K562 (cell line): ENCODE measurements around the gene COL4A1. TPM values are rescaled to one million over a fixed set of nuclear protein-coding genes. Genes with fewer than 3 reads are reported as not detected.

Experiments used
- ATAC-seq: fragments of 200-7000 bp; cut with Tn5 transposase; 3 replicates; pipeline ENCODE4 v1.9.1; 2020; ENCODE audit warnings: moderate library complexity
- BruUV-seq: library from RNA; stranded (reverse); fragments of 400-500 nt; replicated peaks from 2 replicates; lab custom pipeline; 2021; lab: Mats Ljungman, UMichigan
- CTCF ChIA-PET: fragments of 300-600 bp; formaldehyde crosslinking; extraction: SDS; loops from one replicate; lab custom pipeline; 2021; ENCODE audit warnings: low intra/inter-chr PET ratio; lab: Yijun Ruan, JAX
- POLR2A ChIA-PET: fragments of 300-600, 350-650 bp; sonication (Branson Sonifier 250); formaldehyde crosslinking; extraction: SDS; loops from one replicate; lab custom pipeline; 2021; ENCODE audit warnings: antibody characterized with exemption, inconsistent platforms; lab: Yijun Ruan, JAX
- DNase-seq, 4 experiments: peaks; one replicate each; pipeline versions ENCODE4 v3.0.0 to v3.0.0-alpha.2; 2011 to 2018; ENCODE audit warnings: low spot score in 3 of 4, mixed read lengths in 3 of 4; ENCODE audit errors: extremely low read depth in 1 of 4
- FAIRE-seq: peaks from 2 replicates; lab custom pipeline; 2011; peaks lifted over from hg19 to GRCh38; lab: Jason Lieb, UNC
- H2AFZ ChIP-seq: 2 replicates; pipeline ENCODE4 v1.6.0; 2011; ENCODE audit warnings: low read depth, low read length, control low read depth, inconsistent platforms
- H3K27ac ChIP-seq: fragments of 200-600 bp; 3 replicates; pipeline ENCODE4 v1.8.0; 2011; ENCODE audit warnings: low read depth, mild to moderate bottlenecking, control low read depth, inconsistent platforms, low read length, moderate library complexity, mixed read lengths; ENCODE audit errors: extremely low read depth
- H3K27me3 ChIP-seq, 2 experiments: fragments of 300-600 bp in 1 of 2; 2 replicates in 1 of 2; 3 replicates in 1 of 2; pipeline versions ENCODE4 v1.6.0 to v1.8.0; 2011; ENCODE audit warnings: inconsistent platforms in 2 of 2, low read length in 2 of 2, mild to moderate bottlenecking in 1 of 2, mixed read lengths in 1 of 2, moderate library complexity in 1 of 2; ENCODE audit not compliant: control insufficient read depth in 2 of 2, insufficient read depth in 2 of 2
- H3K36me3 ChIP-seq: fragments of 300-600 bp; 3 replicates; pipeline ENCODE4 v1.8.0; 2011; ENCODE audit warnings: mild to moderate bottlenecking, low read length, inconsistent platforms; ENCODE audit not compliant: control insufficient read depth, insufficient read depth
- H3K4me1 ChIP-seq, 2 experiments: fragments of 200-600 bp in 1 of 2; replicated peaks in 1 of 2; 2 replicates in 1 of 2; 3 replicates in 1 of 2; pipeline versions ENCODE4 v1.5.1 to v1.8.0; 2011; ENCODE audit warnings: inconsistent platforms in 2 of 2, low read length in 2 of 2, mild to moderate bottlenecking in 1 of 2, mixed read lengths in 1 of 2, moderate library complexity in 1 of 2; ENCODE audit not compliant: control insufficient read depth in 2 of 2, insufficient read depth in 2 of 2
- H3K4me2 ChIP-seq: 2 replicates; pipeline ENCODE4 v1.6.1; 2011; ENCODE audit warnings: low read length, control low read depth, inconsistent platforms, mixed read lengths; ENCODE audit not compliant: insufficient read depth
- H3K4me3 ChIP-seq: fragments of 200-600 bp; sonication (generic), shearing (Covaris generic); 2 replicates; pipeline ENCODE4 v1.5.1; 2016; ENCODE audit warnings: control low read depth, inconsistent platforms
- H3K79me2 ChIP-seq: fragments of 200-600 bp; 3 replicates; pipeline ENCODE4 v1.8.0; 2011; ENCODE audit warnings: low read length, inconsistent platforms; ENCODE audit not compliant: control insufficient read depth, insufficient read depth
- H3K9ac ChIP-seq, 2 experiments: 2 replicates each; pipeline versions ENCODE4 v1.6.0 to v1.6.1; 2011; ENCODE audit warnings: low read depth in 2 of 2, low read length in 2 of 2, control low read depth in 1 of 2, inconsistent platforms in 1 of 2, mild to moderate bottlenecking in 1 of 2, mixed read lengths in 1 of 2; ENCODE audit not compliant: insufficient read depth in 1 of 2
- H3K9me1 ChIP-seq: one replicate; pipeline ENCODE4 v1.6.0; 2011; ENCODE audit warnings: inconsistent platforms, mild to moderate bottlenecking, low read length, moderate library complexity; ENCODE audit not compliant: control insufficient read depth, insufficient read depth
- H3K9me3 ChIP-seq: replicated peaks from 2 replicates; pipeline ENCODE4 v1.5.1; 2011; ENCODE audit warnings: low read depth, low read length, inconsistent platforms; ENCODE audit not compliant: control insufficient read depth, insufficient read depth
- H4K20me1 ChIP-seq: replicated peaks from 2 replicates; pipeline ENCODE4 v1.6.1; 2011; ENCODE audit warnings: low read length, inconsistent platforms, mixed read lengths; ENCODE audit not compliant: control insufficient read depth, insufficient read depth
- ARHGAP35 ChIP-seq: fragments of 450-650 bp; IDR thresholded peaks from 2 replicates; pipeline ENCODE4 v1.6.1; 2018; ENCODE audit not compliant: partially characterized antibody
- CBFB ChIP-seq: sonication (generic); formaldehyde crosslinking; IDR thresholded peaks from 2 replicates; pipeline ENCODE4 v1.4.0; 2020; ENCODE audit warnings: mild to moderate bottlenecking, missing genetic modification reagents
- HMG20B ChIP-seq: fragments of 250-450 bp; sonication (Bioruptor Pico); IDR thresholded peaks from 2 replicates; pipeline ENCODE4 v1.5.0; 2021; ENCODE audit warnings: mild to moderate bottlenecking
- MCM5 ChIP-seq: fragments of 450-650 bp; IDR thresholded peaks from 2 replicates; pipeline ENCODE4 v1.6.1; 2016; ENCODE audit warnings: low read depth
- NFRKB ChIP-seq: fragments of 450-650 bp; IDR thresholded peaks from 2 replicates; pipeline ENCODE4 v1.6.1; 2016; ENCODE audit warnings: low read depth
- NKRF ChIP-seq: fragments of 450-650 bp; IDR thresholded peaks from 2 replicates; pipeline ENCODE4 v1.6.1; 2016; ENCODE audit warnings: borderline replicate concordance
- PHB2 ChIP-seq: fragments of 450-650 bp; IDR thresholded peaks from 2 replicates; pipeline ENCODE4 v1.6.1; 2017; ENCODE audit warnings: low read depth
- PHTF2 ChIP-seq: fragments of 250-450 bp; sonication (Bioruptor Pico); IDR thresholded peaks from 2 replicates; pipeline ENCODE4 v1.5.0; 2021; ENCODE audit warnings: mild to moderate bottlenecking
- SP1 ChIP-seq: sonication (generic); formaldehyde crosslinking; IDR thresholded peaks from 2 replicates; pipeline ENCODE4 v1.8.1; 2022; ENCODE audit warnings: mild to moderate bottlenecking, missing genetic modification reagents
- TCF7 ChIP-seq: sonication (generic); IDR thresholded peaks from 2 replicates; pipeline ENCODE4 v1.6.1; 2016; ENCODE audit warnings: antibody characterized with exemption, borderline replicate concordance
- U2AF1 ChIP-seq: fragments of 200-400 bp; formaldehyde crosslinking; optimal IDR thresholded peaks from 2 replicates; pipeline ENCODE3; 2017; ENCODE audit warnings: mild to moderate bottlenecking, low read depth, low read length, moderate library complexity
- ZNF146 ChIP-seq: IDR thresholded peaks from one replicate; pipeline ENCODE4 v1.6.1; 2018; ENCODE audit warnings: missing compliant biosample characterization; ENCODE audit not compliant: unreplicated experiment
- ZNF239 ChIP-seq: fragments of 250-450 bp; sonication (Bioruptor Pico); IDR thresholded peaks from 2 replicates; pipeline ENCODE4 v1.4.0; 2020; ENCODE audit warnings: mild to moderate bottlenecking
- ZNF778 ChIP-seq: fragments of 450-650 bp; formaldehyde crosslinking; IDR thresholded peaks from 2 replicates; pipeline ENCODE4 v1.4.0; 2020; ENCODE audit warnings: mild to moderate bottlenecking, moderate library complexity
- ZZZ3 ChIP-seq: fragments of 450-650 bp; IDR thresholded peaks from 2 replicates; pipeline ENCODE4 v1.6.1; 2016; ENCODE audit warnings: antibody characterized with exemption, mild to moderate bottlenecking, moderate library complexity
- WGBS: fragments of 100-300 bp; shearing (Covaris generic); methylation state at CpG from one replicate; pipeline ENCODE4 v1.1.6; 2016; ENCODE audit warnings: low coverage, mixed read lengths; ENCODE audit not compliant: insufficient coverage; ENCODE audit errors: missing lambda C conversion rate; 5-methylcytosine and 5-hydroxymethylcytosine counted together
- in situ Hi-C: fragments of 300-500 bp; cut with MboI; formaldehyde crosslinking; loops from 4 replicates; pipeline ENCODE4 v1.15.0; 2018; ENCODE audit warnings: inconsistent platforms, mixed read lengths
- intact Hi-C: fragments of 100-400 bp; cut with micrococcal nuclease; formaldehyde crosslinking; loops from 2 replicates; pipeline ENCODE4 v1.14.2; 2022
- polyA plus RNA-seq, 8 experiments: library from polyadenylated mRNA; depleted of rRNA in 4 of 8; stranded (reverse) in 5 of 8; unstranded in 3 of 8; fragments of >200 nt; fragmentation: Nextera tagmentation in 2 of 8; fragmentation: Illumina TruSeq in 1 of 8; extraction: Ambion mirVana in 2 of 8; extraction: Trizol in 1 of 8; gene quantifications; 2 replicates each; pipeline versions ENCODE4 v1.2.1 to v1.2.3, GENCODE V29; 2011 to 2014; ENCODE audit warnings: inconsistent platforms in 1 of 8, missing spikeins in 1 of 8
- total RNA-seq, 7 experiments: library from RNA; depleted of rRNA in 6 of 7; stranded (reverse); fragments of >200 nt in 6 of 7; fragmentation: Illumina TruSeq in 2 of 7; extraction: Trizol in 2 of 7; gene quantifications; 2 replicates each; pipeline versions ENCODE4 v1.2.1 to v1.2.3, GENCODE V29; 2011 to 2021; ENCODE audit warnings: low replicate concordance in 1 of 7
- TF ChIP-seq, protein P1 (sequence below), 2 experiments: fragments of 450-650 bp; IDR thresholded peaks; 2 replicates each; pipeline ENCODE4 v1.6.1; 2016

The COL4A1 gene
- total and polyA plus RNA-seq, 9 of the 15 experiments (the other 6 are each of a cell fraction or from before 2014, with no cell fraction given), result 0.35 TPM; not detected in 8

DNA sequence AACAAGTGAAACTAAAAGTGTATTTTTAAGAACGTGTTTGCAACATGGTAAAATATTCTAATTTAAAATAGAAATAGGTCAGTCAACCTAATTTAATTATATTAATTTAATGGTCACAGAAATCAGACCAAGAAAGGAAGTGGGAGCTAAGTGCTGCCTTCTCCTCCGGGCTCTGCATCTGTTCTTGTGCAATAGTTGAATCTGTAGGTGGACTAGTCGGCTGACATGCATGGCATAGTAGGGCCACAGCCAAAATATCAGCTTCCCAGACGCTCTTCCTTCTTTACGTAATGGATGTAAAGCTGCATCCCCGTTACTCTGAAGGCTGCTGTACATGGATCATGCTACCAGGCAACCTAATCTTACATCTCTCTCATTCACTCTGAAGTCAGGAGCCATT is 47.3 kb downstream of the COL4A1 start (continued):
- TF ChIP-seq ZNF146 (CRISPR knock-in tag), result no peak
- no peak for TF ChIP-seq PHB2
- no peak for TF ChIP-seq MCM5

DNA sequence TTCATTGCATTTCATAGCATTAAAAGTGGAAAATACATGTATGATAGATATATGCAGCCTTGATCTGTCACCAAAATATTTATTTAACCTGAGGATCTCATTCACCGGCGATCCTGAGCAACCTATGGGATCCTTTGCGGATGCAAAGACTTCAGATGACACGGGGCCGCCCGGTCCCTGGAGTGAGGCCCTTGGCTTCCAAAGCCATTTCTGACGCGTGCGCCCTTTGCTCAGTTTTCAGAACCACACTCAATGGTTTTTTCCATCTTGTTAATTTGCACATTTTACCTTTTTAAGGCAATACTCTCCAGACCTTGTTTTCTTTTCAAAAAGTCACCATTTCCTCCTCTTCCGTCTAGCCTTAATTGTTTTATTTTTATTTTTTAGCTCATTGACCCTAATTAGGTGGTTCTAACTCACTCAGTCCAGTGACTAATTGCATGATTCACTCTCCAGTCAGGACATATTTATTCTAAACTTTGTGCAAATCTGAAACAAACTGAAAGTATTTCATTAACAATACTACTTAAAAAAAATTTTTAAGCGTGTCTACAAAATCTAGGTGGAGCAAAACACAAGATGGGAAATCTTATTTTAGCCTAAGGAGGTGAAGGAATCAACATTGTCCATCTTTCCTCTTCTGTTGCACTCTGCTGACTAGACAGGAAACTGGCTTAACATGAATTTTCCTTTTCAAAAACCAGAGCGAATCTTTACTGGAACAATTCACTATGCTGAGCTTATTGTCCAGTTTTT is 47.9 kb downstream of the COL4A1 start:
- no peaks in the 10 kb centered on the region for H3K9me3 ChIP-seq
- CTCF ChIA-PET, result no interaction called here
- in situ Hi-C loops, result no loop called here
- H2AFZ ChIP-seq, result no peak overlapping the region
- H3K4me2 ChIP-seq, result no peak overlapping the region
- no peaks in the 10 kb centered on the region for H4K20me1 ChIP-seq
- no peak overlapping the region for H3K9ac ChIP-seq
- no peak overlapping the region for H3K4me3 ChIP-seq
- H3K27ac ChIP-seq, result no peak overlapping the region
- no peak for ATAC-seq
- no peaks in the 10 kb centered on the region for H3K79me2 ChIP-seq
- no peaks in the 10 kb centered on the region for H3K4me1 ChIP-seq
- TF ChIP-seq U2AF1 (no peak), TCF7 (no peak), HMG20B (CRISPR knock-in tag) (no peak), NKRF (no peak), SP1 (CRISPR knock-in tag) (no peak), ARHGAP35 (no peak), ZNF778 (no peak), NFRKB (no peak), ZZZ3 (no peak), PHTF2 (CRISPR knock-in tag) (no peak), ZNF239 (CRISPR knock-in tag) (no peak), CBFB (CRISPR knock-in tag) (no peak)
- TF ChIP-seq, protein P1, sequence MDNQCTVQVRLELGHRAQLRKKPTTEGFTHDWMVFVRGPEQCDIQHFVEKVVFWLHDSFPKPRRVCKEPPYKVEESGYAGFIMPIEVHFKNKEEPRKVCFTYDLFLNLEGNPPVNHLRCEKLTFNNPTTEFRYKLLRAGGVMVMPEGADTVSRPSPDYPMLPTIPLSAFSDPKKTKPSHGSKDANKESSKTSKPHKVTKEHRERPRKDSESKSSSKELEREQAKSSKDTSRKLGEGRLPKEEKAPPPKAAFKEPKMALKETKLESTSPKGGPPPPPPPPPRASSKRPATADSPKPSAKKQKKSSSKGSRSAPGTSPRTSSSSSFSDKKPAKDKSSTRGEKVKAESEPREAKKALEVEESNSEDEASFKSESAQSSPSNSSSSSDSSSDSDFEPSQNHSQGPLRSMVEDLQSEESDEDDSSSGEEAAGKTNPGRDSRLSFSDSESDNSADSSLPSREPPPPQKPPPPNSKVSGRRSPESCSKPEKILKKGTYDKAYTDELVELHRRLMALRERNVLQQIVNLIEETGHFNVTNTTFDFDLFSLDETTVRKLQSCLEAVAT (IDR thresholded peaks at IDR 0.05), result no peak
- H3K27me3 ChIP-seq, result peaks cover 2 to 23% of the 10 kb centered on the region in 2 experiments; a peak in 3 of 5 replicates
- DNase-seq, result no peak
- BruUV-seq, result no TSS peak
- WGBS, result 2% methylated on average over 11 of the region's 12 CpGs
- no peaks in the 10 kb centered on the region for H3K36me3 ChIP-seq
- POLR2A ChIA-PET, result no interaction called here
- no peaks in the 10 kb centered on the region for H3K9me1 ChIP-seq
- FAIRE-seq, result no peak
- intact Hi-C loops, result no loop called here
